K562 (cell line): ENCODE results near the gene HSPB7. TPM values are rescaled to one million over a fixed set of nuclear protein-coding genes. Genes with fewer than 3 reads are reported as not detected.

ENCODE experiments used
- BRD4 ChIP-seq: fragments of 200-600 bp; sonication (generic); IDR thresholded peaks from 2 replicates; pipeline ENCODE4 v1.6.1; 2017; ENCODE audit warnings: inconsistent platforms
- CBX2 ChIP-seq: fragments of 200-600 bp; sonication (generic); IDR thresholded peaks from one replicate; pipeline ENCODE4 v1.6.1; 2012; ENCODE audit warnings: mild to moderate bottlenecking, low read length, inconsistent platforms; ENCODE audit not compliant: insufficient read depth, poor library complexity, severe bottlenecking
- CREM ChIP-seq: IDR thresholded peaks from 2 replicates; pipeline ENCODE4 v1.6.1; 2014; ENCODE audit warnings: antibody characterized with exemption, low read depth
- ESRRA ChIP-seq: fragments of 450-650 bp; IDR thresholded peaks from 2 replicates; pipeline ENCODE4 v1.6.1; 2014; ENCODE audit warnings: low read depth, mild to moderate bottlenecking, moderate library complexity, borderline replicate concordance
- ETV6 ChIP-seq, 3 experiments: fragments of 150-350 bp in 1 of 3; sonication (generic) in 1 of 3; formaldehyde crosslinking in 1 of 3; IDR thresholded peaks; 2 replicates each; pipeline versions ENCODE4 v1.6.1 to v1.8.0; 2014 to 2022; ENCODE audit warnings: borderline replicate concordance in 2 of 3, low read depth in 2 of 3, antibody characterized with exemption in 1 of 3, low read length in 1 of 3, mild to moderate bottlenecking in 1 of 3, missing genetic modification reagents in 1 of 3
- FOXA1 ChIP-seq: fragments of 450-650 bp; IDR thresholded peaks from 2 replicates; pipeline ENCODE4 v1.6.1; 2016; ENCODE audit warnings: mild to moderate bottlenecking, borderline replicate concordance
- FOXK1 ChIP-seq: sonication (generic); formaldehyde crosslinking; IDR thresholded peaks from 2 replicates; pipeline ENCODE4 v1.8.0; 2022; ENCODE audit warnings: missing genetic modification reagents, mild to moderate bottlenecking, borderline replicate concordance
- FOXK2 ChIP-seq, 2 experiments: fragments of 450-650 bp; IDR thresholded peaks in 1 of 2; conservative IDR thresholded peaks in 1 of 2; 2 replicates each; pipeline ENCODE4 v1.6.1; 2016; ENCODE audit warnings: low read depth in 2 of 2, mild to moderate bottlenecking in 1 of 2
- HDAC2 ChIP-seq: fragments of 450-650 bp; IDR thresholded peaks from 2 replicates; pipeline ENCODE4 v1.6.1; 2016; ENCODE audit warnings: mild to moderate bottlenecking
- HNRNPL ChIP-seq: fragments of 200-400 bp; formaldehyde crosslinking; IDR thresholded peaks from 2 replicates; pipeline ENCODE4 v1.6.1; 2017; ENCODE audit warnings: low read depth, mild to moderate bottlenecking, low read length
- IFI16 ChIP-seq: fragments of 250-450 bp; sonication (Bioruptor Pico); IDR thresholded peaks from 2 replicates; pipeline ENCODE4 v2.1.2; 2022; ENCODE audit warnings: mild to moderate bottlenecking, inconsistent platforms
- PHTF2 ChIP-seq: fragments of 250-450 bp; sonication (Bioruptor Pico); IDR thresholded peaks from 2 replicates; pipeline ENCODE4 v1.5.0; 2021; ENCODE audit warnings: mild to moderate bottlenecking
- POLR2B ChIP-seq: fragments of 450-650 bp; IDR thresholded peaks from 2 replicates; pipeline ENCODE4 v1.6.1; 2018; ENCODE audit warnings: low read depth; ENCODE audit not compliant: partially characterized antibody
- ZNF133 ChIP-seq: fragments of 250-450 bp; sonication (Bioruptor Pico); IDR thresholded peaks from 2 replicates; pipeline ENCODE4 v1.4.0; 2020; ENCODE audit warnings: mild to moderate bottlenecking
- ZNF274 ChIP-seq: IDR thresholded peaks from 2 replicates; pipeline ENCODE4 v1.6.1; 2011; ENCODE audit warnings: low read depth, mild to moderate bottlenecking, low read length, moderate library complexity, borderline replicate concordance
- ZNF518B ChIP-seq: fragments of 250-450 bp; sonication (Bioruptor Pico); IDR thresholded peaks from 2 replicates; pipeline ENCODE4 v1.5.0; 2021; ENCODE audit warnings: mild to moderate bottlenecking, moderate library complexity
- ZNF707 ChIP-seq: fragments of 250-450 bp; sonication (Bioruptor Pico); conservative IDR thresholded peaks from 2 replicates; pipeline ENCODE4 v1.8.0; 2022; ENCODE audit warnings: inconsistent platforms, mild to moderate bottlenecking, moderate library complexity
- polyA plus RNA-seq, 8 experiments: library from polyadenylated mRNA; depleted of rRNA in 4 of 8; stranded (reverse) in 5 of 8; unstranded in 3 of 8; fragments of >200 nt; fragmentation: Nextera tagmentation in 2 of 8; fragmentation: Illumina TruSeq in 1 of 8; extraction: Ambion mirVana in 2 of 8; extraction: Trizol in 1 of 8; gene quantifications; 2 replicates each; pipeline versions ENCODE4 v1.2.1 to v1.2.3, GENCODE V29; 2011 to 2014; ENCODE audit warnings: inconsistent platforms in 1 of 8, missing spikeins in 1 of 8
- total RNA-seq, 7 experiments: library from RNA; depleted of rRNA in 6 of 7; stranded (reverse); fragments of >200 nt in 6 of 7; fragmentation: Illumina TruSeq in 2 of 7; extraction: Trizol in 2 of 7; gene quantifications; 2 replicates each; pipeline versions ENCODE4 v1.2.1 to v1.2.3, GENCODE V29; 2011 to 2021; ENCODE audit warnings: low replicate concordance in 1 of 7
- TF ChIP-seq, protein P1 (sequence below): sonication (generic); formaldehyde crosslinking; IDR thresholded peaks from 2 replicates; pipeline ENCODE4 v1.8.1; 2023; ENCODE audit warnings: mild to moderate bottlenecking, missing genetic modification reagents
- TF ChIP-seq, protein P2 (sequence below): fragments of 250-450 bp; sonication (Bioruptor Pico); IDR thresholded peaks from 2 replicates; pipeline ENCODE4 v1.5.0; 2020; ENCODE audit warnings: mild to moderate bottlenecking, borderline replicate concordance

The HSPB7 gene
- total and polyA plus RNA-seq, 9 of the 15 experiments (the other 6 are each of a cell fraction or from before 2014, with no cell fraction given): 0.05 to 0.19 (median 0.07) TPM; not detected in 6

GRCh38 chr1:16055613-16056520 is 38.0 kb upstream of the HSPB7 start (continued):
- TF ChIP-seq, protein P1, sequence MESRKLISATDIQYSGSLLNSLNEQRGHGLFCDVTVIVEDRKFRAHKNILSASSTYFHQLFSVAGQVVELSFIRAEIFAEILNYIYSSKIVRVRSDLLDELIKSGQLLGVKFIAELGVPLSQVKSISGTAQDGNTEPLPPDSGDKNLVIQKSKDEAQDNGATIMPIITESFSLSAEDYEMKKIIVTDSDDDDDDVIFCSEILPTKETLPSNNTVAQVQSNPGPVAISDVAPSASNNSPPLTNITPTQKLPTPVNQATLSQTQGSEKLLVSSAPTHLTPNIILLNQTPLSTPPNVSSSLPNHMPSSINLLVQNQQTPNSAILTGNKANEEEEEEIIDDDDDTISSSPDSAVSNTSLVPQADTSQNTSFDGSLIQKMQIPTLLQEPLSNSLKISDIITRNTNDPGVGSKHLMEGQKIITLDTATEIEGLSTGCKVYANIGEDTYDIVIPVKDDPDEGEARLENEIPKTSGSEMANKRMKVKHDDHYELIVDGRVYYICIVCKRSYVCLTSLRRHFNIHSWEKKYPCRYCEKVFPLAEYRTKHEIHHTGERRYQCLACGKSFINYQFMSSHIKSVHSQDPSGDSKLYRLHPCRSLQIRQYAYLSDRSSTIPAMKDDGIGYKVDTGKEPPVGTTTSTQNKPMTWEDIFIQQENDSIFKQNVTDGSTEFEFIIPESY (CRISPR knock-in tag): no peak
- TF ChIP-seq ZNF518B (CRISPR knock-in tag): no peak
- peak; percentile 51; the same call in 1 of the 2 replicates for TF ChIP-seq ESRRA
- TF ChIP-seq PHTF2: no peak
- peak; percentile 96; the same call in 1 of the 2 replicates for TF ChIP-seq FOXK1 (CRISPR knock-in tag)
- TF ChIP-seq HNRNPL: no peak
- no peak for TF ChIP-seq ZNF274
- TF ChIP-seq, protein P2, sequence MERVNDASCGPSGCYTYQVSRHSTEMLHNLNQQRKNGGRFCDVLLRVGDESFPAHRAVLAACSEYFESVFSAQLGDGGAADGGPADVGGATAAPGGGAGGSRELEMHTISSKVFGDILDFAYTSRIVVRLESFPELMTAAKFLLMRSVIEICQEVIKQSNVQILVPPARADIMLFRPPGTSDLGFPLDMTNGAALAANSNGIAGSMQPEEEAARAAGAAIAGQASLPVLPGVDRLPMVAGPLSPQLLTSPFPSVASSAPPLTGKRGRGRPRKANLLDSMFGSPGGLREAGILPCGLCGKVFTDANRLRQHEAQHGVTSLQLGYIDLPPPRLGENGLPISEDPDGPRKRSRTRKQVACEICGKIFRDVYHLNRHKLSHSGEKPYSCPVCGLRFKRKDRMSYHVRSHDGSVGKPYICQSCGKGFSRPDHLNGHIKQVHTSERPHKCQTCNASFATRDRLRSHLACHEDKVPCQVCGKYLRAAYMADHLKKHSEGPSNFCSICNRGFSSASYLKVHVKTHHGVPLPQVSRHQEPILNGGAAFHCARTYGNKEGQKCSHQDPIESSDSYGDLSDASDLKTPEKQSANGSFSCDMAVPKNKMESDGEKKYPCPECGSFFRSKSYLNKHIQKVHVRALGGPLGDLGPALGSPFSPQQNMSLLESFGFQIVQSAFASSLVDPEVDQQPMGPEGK (CRISPR knock-in tag): no peak
- TF ChIP-seq POLR2B: peak; percentile 33
- TF ChIP-seq FOXK2 (conservative IDR thresholded peaks at IDR 0.05 in 1 of 2, IDR thresholded peaks at IDR 0.05 in 1 of 2; ENCODE audit: low read depth in 2 of 2): peak; percentile 98 to 99
- no peak for TF ChIP-seq FOXA1
- no peak for TF ChIP-seq BRD4
- no peak for TF ChIP-seq ETV6 (IDR thresholded peaks at IDR 0.05; ENCODE audit: borderline replicate concordance in 1 of 2, low read depth in 2 of 2, low read length in 1 of 2)
- no peak for TF ChIP-seq ETV6 (CRISPR knock-in tag; IDR thresholded peaks at IDR 0.05; ENCODE audit: borderline replicate concordance)
- TF ChIP-seq IFI16 (CRISPR knock-in tag): no peak
- peak; percentile 63 for TF ChIP-seq CREM
- no peak for TF ChIP-seq CBX2
- no peak for TF ChIP-seq ZNF707 (CRISPR knock-in tag)
- TF ChIP-seq HDAC2: peak; percentile 72
- TF ChIP-seq ZNF133: no peak
